Measurements from ENCODE around the gene MATN1. TPM values are rescaled to one million over a fixed set of nuclear protein-coding genes. Genes with fewer than 3 reads are reported as not detected.

MATN1 gene
- total and polyA plus RNA-seq, 4 experiments from 2014 or later, result 0.12 to 1.2 (median 0.53) TPM; not detected in 1

DNA sequence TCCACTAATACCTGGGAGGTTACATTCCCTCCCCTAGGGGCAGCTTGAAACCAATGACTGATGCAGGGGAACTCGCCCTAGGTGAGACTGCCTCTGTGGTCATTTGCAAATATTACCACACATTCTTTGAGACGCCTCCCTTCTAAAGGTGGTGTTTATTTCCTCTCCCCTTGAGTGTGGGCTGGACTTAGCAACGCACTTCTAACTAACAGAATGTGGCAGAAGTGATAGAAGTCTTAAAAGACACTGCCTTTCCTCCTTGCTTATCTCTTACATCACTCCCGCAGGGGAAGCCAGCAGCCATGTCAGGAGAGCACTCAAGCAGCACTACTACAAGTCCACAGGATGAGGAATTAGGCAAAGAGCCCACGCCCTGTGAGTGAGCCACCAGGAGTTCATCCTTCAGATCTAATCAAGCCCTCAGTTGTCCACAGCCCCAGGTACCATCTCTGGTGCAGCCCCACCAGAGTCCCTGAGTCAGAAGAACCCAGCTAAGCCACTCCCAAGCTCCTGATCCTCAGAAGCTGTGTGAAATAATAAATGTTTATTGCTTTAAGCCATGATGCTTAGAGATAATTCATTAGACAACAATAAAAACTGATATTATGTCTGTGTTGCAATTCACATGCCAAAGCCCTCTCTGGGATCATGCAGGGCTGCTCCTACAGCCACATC is 14.8 kb upstream of the MATN1 start:
- Histone ChIP-seq H3K27ac (ENCODE audit: low read depth, low read length) (peak overlapping the region; percentile 8), H3K4me1 (ENCODE audit: insufficient read depth, low read length) (peaks cover 49% of the 10 kb centered on the region), H3K9me3 (ENCODE audit: control insufficient read depth in 1 of 2, low read length in 2 of 2) (no peaks in the 10 kb centered on the region), H3K36me3 (ENCODE audit: insufficient read depth, low read length) (peaks cover 97% of the 10 kb centered on the region), H3K4me3 (ENCODE audit: low read length in 2 of 2) (no peak overlapping the region), H3K27me3 (ENCODE audit: insufficient read depth, low read length) (no peaks in the 10 kb centered on the region)
- Mint-ChIP-seq H3K27me3 (no peaks in the 10 kb centered on the region), H3K36me3 (peaks cover 88 to 94% of the 10 kb centered on the region in 2 donors), H3K4me3 (peak overlapping the region in 1 of 8 donors; percentile 46), H3K4me1 (peaks cover 33 to 61% (median 44%) of the 10 kb centered on the region in 4 donors), H3K9me3 (peaks cover 0 to 2% (median 0%) of the 10 kb centered on the region in 8 donors), H3K27ac (peak overlapping the region; percentile 82 to 94 (median 87))
- CTCF ChIA-PET (ENCODE audit: partially characterized antibody), result interaction anchor here (0.8 to 2.3 kb wide), 4 partner anchors 12 to 45 kb away, joined by 3 to 9 read pairs (median 6); no protein-coding TSS in a partner anchor
- POLR2A ChIA-PET (ENCODE audit: partially characterized antibody), result interaction anchor here (1.0 to 37.5 kb wide), 5 partner anchors 9 to 41 kb away, joined by 3 to 1160 read pairs (median 3); partner anchors contain the start of gene LAPTM5
- no peak for DNase-seq
- intact Hi-C loops (cut with micrococcal nuclease), result no loop called here

DNA sequence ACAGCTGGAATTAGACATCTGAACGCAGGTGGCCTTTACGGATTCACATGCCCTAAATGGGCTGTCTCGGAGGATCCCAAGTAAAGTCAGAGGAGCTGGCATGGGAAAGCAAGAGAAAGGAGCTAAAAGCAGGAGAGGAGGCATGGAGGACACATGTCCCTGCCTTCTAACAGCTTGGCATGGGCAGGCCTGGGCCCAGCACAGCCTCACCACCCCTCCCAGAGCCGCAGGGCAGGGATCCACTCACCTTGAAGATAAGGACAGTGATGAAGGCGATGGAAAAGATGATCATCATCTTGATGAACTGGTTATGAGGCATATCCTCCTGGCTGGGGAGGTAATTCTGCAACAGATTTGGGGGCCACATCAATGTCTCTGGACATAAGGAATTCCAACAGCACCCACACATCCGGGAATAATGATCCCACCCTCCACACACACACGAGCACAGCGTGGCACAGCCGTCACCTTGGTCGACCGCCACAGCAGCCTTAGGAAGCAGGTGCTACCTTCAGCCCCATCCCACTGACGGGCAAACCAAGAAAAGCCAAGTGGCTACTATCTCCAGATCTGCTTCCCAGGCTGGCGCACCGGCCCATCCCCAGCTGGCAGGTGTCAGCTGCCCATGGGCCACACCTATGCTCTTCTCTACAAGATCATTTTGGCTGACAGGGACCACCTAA is 14.1 kb upstream of the MATN1 start:
- no peak overlapping the region for H3K4me3 Mint-ChIP-seq

DNA sequence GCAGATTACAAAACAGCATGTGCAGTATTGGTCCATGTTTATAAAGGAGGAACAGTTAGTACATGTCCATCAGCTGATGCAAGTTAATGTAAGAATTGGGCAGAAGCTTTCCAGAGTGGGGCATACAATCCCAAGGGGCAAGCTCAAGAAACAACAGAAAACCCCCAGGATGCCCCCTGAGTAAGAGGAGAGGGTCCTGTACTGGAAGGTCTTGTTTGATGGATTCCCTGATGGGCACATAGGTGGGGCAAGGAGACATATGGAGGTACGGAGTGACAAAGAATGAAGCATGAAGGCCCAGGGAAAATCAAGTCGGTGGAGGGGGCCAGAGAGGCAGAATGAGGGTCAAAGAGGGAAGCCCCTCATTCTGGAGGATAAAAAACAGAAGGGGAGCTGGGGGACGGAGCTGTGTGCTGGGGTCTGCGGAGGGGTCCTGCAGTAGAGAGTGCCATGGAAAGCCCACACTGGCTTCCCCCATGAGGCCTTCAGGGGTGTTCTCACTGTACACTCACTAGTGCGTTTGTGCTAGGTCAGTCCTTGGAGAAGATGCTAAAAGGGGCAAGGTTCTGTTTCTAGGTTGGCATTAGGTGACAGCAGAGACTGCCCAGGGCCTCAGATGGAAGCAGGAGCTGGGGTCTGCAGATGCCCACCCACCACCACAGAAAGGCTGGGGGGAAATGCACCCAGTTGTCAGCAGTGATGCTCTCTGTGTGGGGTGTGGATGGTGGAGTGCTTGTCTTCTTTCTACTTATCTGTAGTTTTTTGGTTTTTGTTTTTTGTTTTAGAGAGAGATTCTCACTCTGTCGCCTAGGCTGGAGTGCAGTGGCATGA is 12.5 kb upstream of the MATN1 start:
- H3K27ac ChIP-seq (ENCODE audit: low read depth, low read length), result no peak overlapping the region

More for the DNA sequence above, 14.1 kb upstream of the MATN1 start:
- no peaks in the 10 kb centered on the region for H3K9me3 ChIP-seq (ENCODE audit: control insufficient read depth in 1 of 2, low read length in 2 of 2)
- H3K27me3 ChIP-seq (ENCODE audit: insufficient read depth, low read length), result no peaks in the 10 kb centered on the region
- no peak overlapping the region for H3K4me3 ChIP-seq (ENCODE audit: low read length in 2 of 2)
- Mint-ChIP-seq H3K9me3 (peaks cover 0 to 2% (median 0%) of the 10 kb centered on the region in 8 donors), H3K27ac (peak overlapping the region; percentile 29 to 87 (median 83)), H3K27me3 (no peaks in the 10 kb centered on the region), H3K36me3 (peaks cover 92 to 95% of the 10 kb centered on the region in 2 donors), H3K4me1 (peaks cover 29 to 59% (median 40%) of the 10 kb centered on the region in 4 donors)
- no peak for DNase-seq
- intact Hi-C loops (cut with micrococcal nuclease), result no loop called here
- H3K36me3 ChIP-seq (ENCODE audit: insufficient read depth, low read length), result peaks cover 97% of the 10 kb centered on the region
- ChIA-PET CTCF (ENCODE audit: partially characterized antibody) (interaction anchor here (1.5 to 2.8 kb wide), 4 partner anchors 17 to 45 kb away, joined by 3 to 13 read pairs (median 8); no protein-coding TSS in a partner anchor), POLR2A (ENCODE audit: partially characterized antibody) (interaction anchor here (1.2 to 37.5 kb wide), 2 partner anchors 17 to 19 kb away, joined by 3 to 1160 read pairs; partner anchors contain the start of gene LAPTM5)
- H3K4me1 ChIP-seq (ENCODE audit: insufficient read depth, low read length), result peaks cover 45% of the 10 kb centered on the region
- H3K27ac ChIP-seq (ENCODE audit: low read depth, low read length), result peak overlapping the region; percentile 8

DNA sequence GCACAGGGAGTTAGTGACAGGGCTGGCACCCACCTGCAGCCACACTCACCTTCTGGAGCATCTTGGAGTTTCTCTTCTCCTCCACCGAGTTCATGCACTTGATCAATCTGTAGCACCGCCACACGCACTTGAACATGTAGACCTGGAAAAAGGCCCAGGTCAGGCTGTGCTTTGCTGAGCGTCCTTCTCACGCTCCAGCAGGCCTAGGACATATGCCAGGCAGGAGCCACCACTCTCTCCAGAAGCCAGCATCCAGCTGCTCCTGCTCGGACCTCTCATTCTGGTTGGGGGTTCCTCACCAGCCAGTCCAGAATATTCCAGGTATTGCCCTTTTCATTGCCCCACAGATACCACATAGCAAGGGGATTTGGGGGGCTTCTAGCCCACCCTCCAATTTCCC is 11.7 kb upstream of the MATN1 start:
- Histone ChIP-seq H3K9me3 (ENCODE audit: control insufficient read depth in 1 of 2, low read length in 2 of 2) (no peaks in the 10 kb centered on the region), H3K27ac (ENCODE audit: low read depth, low read length) (no peak overlapping the region), H3K36me3 (ENCODE audit: insufficient read depth, low read length) (peaks cover 77% of the 10 kb centered on the region), H3K4me1 (ENCODE audit: insufficient read depth, low read length) (peaks cover 35% of the 10 kb centered on the region), H3K4me3 (ENCODE audit: low read length in 2 of 2) (no peak overlapping the region), H3K27me3 (ENCODE audit: insufficient read depth, low read length) (no peaks in the 10 kb centered on the region)
- DNase-seq, result no peak
- Mint-ChIP-seq H3K4me1 (peaks cover 16 to 53% (median 34%) of the 10 kb centered on the region in 4 donors), H3K27ac (peak overlapping the region in 5 of 7 donors; percentile 17 to 93 (median 63)), H3K4me3 (no peak overlapping the region), H3K27me3 (no peaks in the 10 kb centered on the region), H3K36me3 (peaks cover 71 to 78% of the 10 kb centered on the region in 2 donors), H3K9me3 (peaks cover 0 to 2% (median 0%) of the 10 kb centered on the region in 8 donors)
- CTCF ChIA-PET (ENCODE audit: partially characterized antibody), result interaction anchor here (0.6 to 2.8 kb wide), 4 partner anchors 14 to 48 kb away, joined by 3 to 13 read pairs (median 8); no protein-coding TSS in a partner anchor
- POLR2A ChIA-PET (ENCODE audit: partially characterized antibody), result interaction anchor here (6.0 to 37.5 kb wide), 2 partner anchors 8 to 21 kb away, joined by 43 to 1160 read pairs; partner anchors contain the start of gene LAPTM5
- intact Hi-C loops (cut with micrococcal nuclease), result no loop called here

More for the DNA sequence above, 12.5 kb upstream of the MATN1 start:
- no peak overlapping the region for H3K4me3 Mint-ChIP-seq
- H3K4me1 Mint-ChIP-seq, result peaks cover 21 to 59% (median 35%) of the 10 kb centered on the region in 4 donors
- Histone ChIP-seq H3K4me3 (ENCODE audit: low read length in 2 of 2) (no peak overlapping the region), H3K4me1 (ENCODE audit: insufficient read depth, low read length) (peaks cover 42% of the 10 kb centered on the region), H3K9me3 (ENCODE audit: control insufficient read depth in 1 of 2, low read length in 2 of 2) (no peaks in the 10 kb centered on the region), H3K36me3 (ENCODE audit: insufficient read depth, low read length) (peaks cover 83% of the 10 kb centered on the region), H3K27me3 (ENCODE audit: insufficient read depth, low read length) (no peaks in the 10 kb centered on the region)
- H3K27me3 Mint-ChIP-seq, result no peaks in the 10 kb centered on the region
- ChIA-PET CTCF (ENCODE audit: partially characterized antibody) (interaction anchor here (0.6 to 2.8 kb wide), 4 partner anchors 14 to 47 kb away, joined by 3 to 13 read pairs (median 8); no protein-coding TSS in a partner anchor), POLR2A (ENCODE audit: partially characterized antibody) (interaction anchor here (1.2 to 37.5 kb wide), 2 partner anchors 16 to 20 kb away, joined by 3 to 1160 read pairs; partner anchors contain the start of gene LAPTM5)
- H3K27ac Mint-ChIP-seq, result peak overlapping the region; percentile 29 to 93 (median 72)
- intact Hi-C loops (cut with micrococcal nuclease), result no loop called here
- peaks cover 0 to 2% (median 0%) of the 10 kb centered on the region in 8 donors for H3K9me3 Mint-ChIP-seq
- DNase-seq, result no peak
- H3K36me3 Mint-ChIP-seq, result peaks cover 78 to 85% of the 10 kb centered on the region in 2 donors

DNA sequence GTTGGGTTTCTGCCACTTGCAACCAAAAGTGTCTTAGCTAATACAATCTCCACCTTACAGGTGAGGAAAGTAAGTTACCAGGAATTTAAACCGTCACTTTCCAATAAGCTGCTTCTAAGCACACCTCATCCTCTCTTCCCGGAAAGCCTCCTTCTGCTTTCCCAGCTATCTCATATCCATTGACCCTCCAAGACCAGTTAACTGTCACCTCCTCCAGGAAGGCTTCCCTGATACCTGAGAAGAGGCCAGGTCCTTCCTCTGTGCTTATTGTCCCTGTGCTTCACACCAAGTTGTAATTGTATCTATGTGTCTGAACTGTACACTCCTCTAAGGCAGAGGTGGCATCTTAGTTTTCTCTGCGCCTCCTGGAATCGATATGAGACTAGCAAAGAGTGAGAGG is 11.2 kb upstream of the MATN1 start:
- Mint-ChIP-seq H3K27ac (peak overlapping the region in 5 of 7 donors; percentile 35 to 71 (median 62)), H3K36me3 (peaks cover 66 to 73% of the 10 kb centered on the region in 2 donors)
- intact Hi-C loops (cut with micrococcal nuclease), result loop anchor here (1.0 kb wide), 1 partner anchor 9 kb away; no protein-coding TSS in a partner anchor

DNA sequence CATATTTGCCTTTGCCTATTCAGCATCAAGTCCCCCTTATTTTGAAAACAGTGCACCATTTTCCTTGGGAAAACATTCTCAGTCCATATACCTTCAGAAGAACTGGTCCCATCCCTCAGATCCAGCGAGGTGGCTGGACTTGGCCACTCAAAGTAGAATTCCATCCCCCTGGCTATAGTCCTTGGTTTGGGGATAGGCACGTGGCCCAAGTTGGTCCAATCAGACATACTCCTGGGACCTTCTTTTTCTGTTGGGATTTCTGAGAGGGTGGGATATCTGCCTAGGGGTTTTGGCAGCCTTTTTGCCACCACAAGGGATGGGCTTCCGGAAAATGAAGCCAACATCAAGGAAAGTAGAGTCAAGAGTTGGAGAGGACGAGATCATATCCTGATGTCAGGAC is 10.7 kb upstream of the MATN1 start:
- Mint-ChIP-seq H3K4me3 (no peak overlapping the region), H3K27me3 (no peaks in the 10 kb centered on the region), H3K27ac (peak overlapping the region in 3 of 7 donors; percentile 0 to 63 (median 29)), H3K36me3 (peaks cover 61 to 70% of the 10 kb centered on the region in 2 donors), H3K4me1 (peaks cover 14 to 42% (median 32%) of the 10 kb centered on the region in 4 donors), H3K9me3 (peaks cover 0 to 2% (median 0%) of the 10 kb centered on the region in 8 donors)
- POLR2A ChIA-PET (ENCODE audit: partially characterized antibody), result interaction anchor here (6.0 to 37.5 kb wide), 2 partner anchors 9 to 22 kb away, joined by 43 to 1160 read pairs; partner anchors contain the start of gene LAPTM5
- no peak for DNase-seq
- Histone ChIP-seq H3K27ac (ENCODE audit: low read depth, low read length) (no peak overlapping the region), H3K4me1 (ENCODE audit: insufficient read depth, low read length) (peaks cover 28% of the 10 kb centered on the region), H3K36me3 (ENCODE audit: insufficient read depth, low read length) (peaks cover 67% of the 10 kb centered on the region), H3K4me3 (ENCODE audit: low read length in 2 of 2) (no peak overlapping the region), H3K27me3 (ENCODE audit: insufficient read depth, low read length) (no peaks in the 10 kb centered on the region), H3K9me3 (ENCODE audit: control insufficient read depth in 1 of 2, low read length in 2 of 2) (no peaks in the 10 kb centered on the region)
- CTCF ChIA-PET (ENCODE audit: partially characterized antibody), result no interaction called here
- intact Hi-C loops (cut with micrococcal nuclease), result loop anchor here (1.0 kb wide), 1 partner anchor 9 kb away; no protein-coding TSS in a partner anchor

More for the DNA sequence above, 11.2 kb upstream of the MATN1 start:
- DNase-seq, result no peak
- H3K4me1 Mint-ChIP-seq, result peaks cover 14 to 47% (median 32%) of the 10 kb centered on the region in 4 donors
- Histone ChIP-seq H3K9me3 (ENCODE audit: control insufficient read depth in 1 of 2, low read length in 2 of 2) (no peaks in the 10 kb centered on the region), H3K4me1 (ENCODE audit: insufficient read depth, low read length) (peaks cover 30% of the 10 kb centered on the region), H3K27ac (ENCODE audit: low read depth, low read length) (no peak overlapping the region), H3K27me3 (ENCODE audit: insufficient read depth, low read length) (no peaks in the 10 kb centered on the region), H3K36me3 (ENCODE audit: insufficient read depth, low read length) (peaks cover 72% of the 10 kb centered on the region), H3K4me3 (ENCODE audit: low read length in 2 of 2) (no peak overlapping the region)
- H3K4me3 Mint-ChIP-seq, result no peak overlapping the region
- ChIA-PET POLR2A (ENCODE audit: partially characterized antibody) (interaction anchor here (6.0 to 37.5 kb wide), 2 partner anchors 9 to 22 kb away, joined by 43 to 1160 read pairs; partner anchors contain the start of gene LAPTM5), CTCF (ENCODE audit: partially characterized antibody) (no interaction called here)
- no peaks in the 10 kb centered on the region for H3K27me3 Mint-ChIP-seq
- H3K9me3 Mint-ChIP-seq, result peaks cover 0 to 2% (median 0%) of the 10 kb centered on the region in 8 donors
